ENCODE data around the gene ATXN7. TPM values are rescaled to one million over a fixed set of nuclear protein-coding genes. Genes with fewer than 3 reads are reported as not detected.

The ATXN7 gene
- total and polyA plus RNA-seq, 7 donors: 2.4 to 27.2 (median 16.2) TPM

GRCh38 chr3:63974451-63974850 is 110.8 kb downstream of the ATXN7 start:
- no peak for TF ChIP-seq CTCF (IDR thresholded peaks at IDR 0.05)
- H3K27me3 ChIP-seq (ENCODE audit: insufficient read depth in 3 of 3, low read length in 2 of 3): no peaks in the 10 kb centered on the region
- intact Hi-C loops (cut with DNase I): no loop called here
- no peak for DNase-seq
- no peaks in the 10 kb centered on the region for H3K9me3 ChIP-seq
- ATAC-seq: peak in 1 of 4 donors; percentile 44
- no peaks in the 10 kb centered on the region for H3K36me3 ChIP-seq (ENCODE audit: insufficient read depth in 1 of 2, low read depth in 1 of 2)
- no peak overlapping the region for H3K27ac ChIP-seq
- 27 to 50% (median 33%) methylated on average over 1 of the region's 1 CpG for WGBS, 3 donors
- no peak overlapping the region for H3K4me3 ChIP-seq
- H3K4me1 ChIP-seq: peaks cover 77% of the 10 kb centered on the region

GRCh38 chr3:63975723-63976122 is 112.1 kb downstream of the ATXN7 start:
- no peak for TF ChIP-seq CTCF (IDR thresholded peaks at IDR 0.05)
- peak; percentile 78 to 95 (median 90) for ATAC-seq
- Histone ChIP-seq H3K27me3 (ENCODE audit: insufficient read depth in 3 of 3, low read length in 2 of 3) (no peaks in the 10 kb centered on the region), H3K4me1 (peaks cover 70% of the 10 kb centered on the region), H3K27ac (peak overlapping the region; percentile 6), H3K36me3 (ENCODE audit: insufficient read depth in 1 of 2, low read depth in 1 of 2) (peaks cover 0 to 10% of the 10 kb centered on the region in 2 donors), H3K4me3 (no peak overlapping the region), H3K9me3 (no peaks in the 10 kb centered on the region)
- WGBS, 3 donors: 16 to 38% (median 27%) methylated on average over 3 of the region's 3 CpGs
- peak; percentile 66 to 85 for DNase-seq
- intact Hi-C loops (cut with DNase I): no loop called here

GRCh38 chr3:63976161-63976871 is 112.6 kb downstream of the ATXN7 start:
- intact Hi-C loops (cut with DNase I): no loop called here
- Histone ChIP-seq H3K27me3 (ENCODE audit: insufficient read depth in 3 of 3, low read length in 2 of 3) (no peaks in the 10 kb centered on the region), H3K4me3 (no peak overlapping the region), H3K27ac (no peak overlapping the region), H3K36me3 (ENCODE audit: insufficient read depth in 1 of 2, low read depth in 1 of 2) (peaks cover 0 to 16% of the 10 kb centered on the region in 2 donors), H3K9me3 (no peaks in the 10 kb centered on the region), H3K4me1 (peaks cover 64% of the 10 kb centered on the region)
- ATAC-seq (peak; percentile 23 to 65 (median 58)), DNase-seq (no peak)
- 53 to 65% (median 54%) methylated on average over 4 of the region's 4 CpGs for WGBS, 3 donors
- TF ChIP-seq CTCF (IDR thresholded peaks at IDR 0.05): no peak

GRCh38 chr3:63976872-63977200 is 113.2 kb downstream of the ATXN7 start:
- ATAC-seq: peak in 1 of 4 donors; percentile 8
- DNase-seq: no peak
- TF ChIP-seq CTCF (IDR thresholded peaks at IDR 0.05): no peak
- H3K9me3 ChIP-seq: no peaks in the 10 kb centered on the region
- 81 to 97% (median 88%) methylated on average over 2 of the region's 2 CpGs for WGBS, 3 donors
- intact Hi-C loops (cut with DNase I): no loop called here
- no peak overlapping the region for H3K27ac ChIP-seq
- peaks cover 59% of the 10 kb centered on the region for H3K4me1 ChIP-seq
- peaks cover 0 to 21% of the 10 kb centered on the region in 2 donors for H3K36me3 ChIP-seq (ENCODE audit: insufficient read depth in 1 of 2, low read depth in 1 of 2)
- H3K27me3 ChIP-seq (ENCODE audit: insufficient read depth in 3 of 3, low read length in 2 of 3): no peaks in the 10 kb centered on the region
- no peak overlapping the region for H3K4me3 ChIP-seq

GRCh38 chr3:63977893-63978292 is 114.2 kb downstream of the ATXN7 start:
- Histone ChIP-seq H3K36me3 (ENCODE audit: insufficient read depth in 1 of 2, low read depth in 1 of 2) (peaks cover 0 to 30% of the 10 kb centered on the region in 2 donors), H3K27me3 (ENCODE audit: insufficient read depth in 3 of 3, low read length in 2 of 3) (no peaks in the 10 kb centered on the region), H3K4me1 (peaks cover 54% of the 10 kb centered on the region), H3K27ac (no peak overlapping the region), H3K9me3 (no peaks in the 10 kb centered on the region), H3K4me3 (no peak overlapping the region)
- intact Hi-C loops (cut with DNase I): no loop called here
- TF ChIP-seq CTCF (IDR thresholded peaks at IDR 0.05): no peak
- no peak for DNase-seq
- no peak for ATAC-seq
- 57 to 77% (median 61%) methylated on average over 4 of the region's 4 CpGs for WGBS, 3 donors

All from psoas muscle (tissue), 8 donors.